IMR-90 (cell line): ENCODE data around the gene SGCE.

Experiments used
- ELK1 ChIP-seq: fragments of 150-350 bp; IDR thresholded peaks from 2 replicates; pipeline ENCODE4 v1.6.1; 2016; ENCODE audit warnings: low read depth, mild to moderate bottlenecking, low read length, moderate library complexity, borderline replicate concordance
- FOS ChIP-seq: fragments of 150-350 bp; IDR thresholded peaks from 2 replicates; pipeline ENCODE4 v1.6.1; 2016; ENCODE audit warnings: low read depth, low read length
- POLR2A ChIP-seq: IDR thresholded peaks from 2 replicates; pipeline ENCODE4 v1.6.1; 2012; ENCODE audit warnings: mild to moderate bottlenecking, low read depth, low read length
- SMC3 ChIP-seq: fragments of 150-350 bp; IDR thresholded peaks from 2 replicates; pipeline ENCODE4 v1.6.1; 2016; ENCODE audit warnings: low read depth, mild to moderate bottlenecking, antibody characterized with exemption, low read length, moderate library complexity
- TF ChIP-seq, protein P1 (sequence below): conservative IDR thresholded peaks from 2 replicates; pipeline ENCODE4 v1.5.1; 2012; ENCODE audit warnings: mild to moderate bottlenecking, low read depth, low read length, improper control_type of control experiment

- TF ChIP-seq, protein P1, sequence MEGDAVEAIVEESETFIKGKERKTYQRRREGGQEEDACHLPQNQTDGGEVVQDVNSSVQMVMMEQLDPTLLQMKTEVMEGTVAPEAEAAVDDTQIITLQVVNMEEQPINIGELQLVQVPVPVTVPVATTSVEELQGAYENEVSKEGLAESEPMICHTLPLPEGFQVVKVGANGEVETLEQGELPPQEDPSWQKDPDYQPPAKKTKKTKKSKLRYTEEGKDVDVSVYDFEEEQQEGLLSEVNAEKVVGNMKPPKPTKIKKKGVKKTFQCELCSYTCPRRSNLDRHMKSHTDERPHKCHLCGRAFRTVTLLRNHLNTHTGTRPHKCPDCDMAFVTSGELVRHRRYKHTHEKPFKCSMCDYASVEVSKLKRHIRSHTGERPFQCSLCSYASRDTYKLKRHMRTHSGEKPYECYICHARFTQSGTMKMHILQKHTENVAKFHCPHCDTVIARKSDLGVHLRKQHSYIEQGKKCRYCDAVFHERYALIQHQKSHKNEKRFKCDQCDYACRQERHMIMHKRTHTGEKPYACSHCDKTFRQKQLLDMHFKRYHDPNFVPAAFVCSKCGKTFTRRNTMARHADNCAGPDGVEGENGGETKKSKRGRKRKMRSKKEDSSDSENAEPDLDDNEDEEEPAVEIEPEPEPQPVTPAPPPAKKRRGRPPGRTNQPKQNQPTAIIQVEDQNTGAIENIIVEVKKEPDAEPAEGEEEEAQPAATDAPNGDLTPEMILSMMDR: no peak
- TF ChIP-seq ELK1 (no peak), POLR2A (no peak), FOS (no peak), SMC3 (no peak)
Measured at GRCh38 chr7:94647295-94647694, 8.6 kb downstream of the SGCE start.
